OCI-M1 (cell line): ENCODE data around the gene SLC25A19.

Experiments
- DNase-seq: peaks from one replicate; lab custom pipeline; 2025; lab: John Stamatoyannopoulos, UW

Gene SLC25A19

DNA sequence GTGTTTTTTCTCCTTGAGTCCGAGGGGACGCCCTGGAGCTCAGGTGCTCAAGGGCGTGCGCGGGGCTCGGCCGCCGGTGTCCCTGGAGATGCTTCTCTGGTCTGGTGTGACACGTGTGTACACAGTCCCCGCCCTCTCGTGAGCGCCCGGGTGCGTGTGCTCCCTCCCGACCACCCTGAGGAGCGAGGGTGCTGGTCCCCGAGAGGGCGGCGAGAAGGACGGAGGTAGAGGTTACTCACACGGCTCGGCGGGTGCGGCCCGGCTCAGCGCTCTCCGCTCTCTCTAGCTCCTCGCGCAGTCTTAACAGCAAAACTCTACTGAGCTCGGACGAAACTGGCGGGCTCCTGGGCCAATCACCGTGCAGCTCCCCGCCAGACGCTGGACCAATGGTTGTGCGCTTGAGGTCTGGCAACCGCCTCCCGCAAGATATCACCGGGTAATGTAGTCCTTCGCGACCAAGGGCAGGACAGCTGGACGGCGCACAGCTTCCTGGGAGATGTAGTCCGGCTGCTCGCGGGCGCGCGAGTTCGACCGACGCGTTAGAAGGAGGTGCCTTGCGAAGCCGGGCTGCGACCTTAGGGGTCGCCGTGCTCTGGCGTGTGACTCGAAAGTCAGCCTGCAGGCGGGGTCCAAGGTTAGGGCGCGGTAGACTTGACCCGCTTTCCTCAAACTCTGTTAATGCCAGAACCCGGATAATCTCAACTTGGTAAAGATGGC is at the start of gene SLC25A19:
Gene SLC25A19 (minus strand): TSS at position 319 of the 717 bp plus-strand sequence. CDS start 2,669 bp downstream, outside the sequence.
- peak; percentile 99 for DNase-seq

GRCh38 chr17:75338335-75338734 is 49.1 kb upstream of the SLC25A19 start:
- peak; percentile 76 for DNase-seq

GRCh38 chr17:75335315-75335714 is 46.1 kb upstream of the SLC25A19 start:
- peak; percentile 30 for DNase-seq

- no peak for DNase-seq
Measured at GRCh38 chr17:75334723-75335122, 45.5 kb upstream of the SLC25A19 start.

- no peak for DNase-seq
Measured at GRCh38 chr17:75331671-75332070, 42.4 kb upstream of the SLC25A19 start.

DNA sequence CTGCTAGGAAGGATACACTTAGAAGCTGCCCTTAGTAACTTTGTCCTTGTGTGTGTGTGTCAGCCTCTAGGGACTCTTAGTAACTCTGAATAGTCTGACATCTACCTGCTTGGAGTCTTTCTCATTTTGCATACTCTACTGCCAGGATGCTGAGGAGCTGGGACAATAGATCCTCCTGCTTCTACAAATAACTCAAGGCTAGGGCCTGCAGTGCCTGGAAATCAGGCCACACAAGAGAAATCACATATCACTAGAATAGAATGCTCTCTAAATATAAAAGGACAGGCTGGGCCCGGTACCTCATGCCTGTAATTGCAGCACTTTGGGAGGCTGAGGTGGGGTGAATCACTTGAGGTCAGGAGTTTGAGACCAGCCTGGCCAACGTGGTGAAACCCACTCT is 38.5 kb upstream of the SLC25A19 start:
- no peak for DNase-seq

GRCh38 chr17:75326226-75326848 is 37.1 kb upstream of the SLC25A19 start:
- DNase-seq = peak; percentile 84

DNA sequence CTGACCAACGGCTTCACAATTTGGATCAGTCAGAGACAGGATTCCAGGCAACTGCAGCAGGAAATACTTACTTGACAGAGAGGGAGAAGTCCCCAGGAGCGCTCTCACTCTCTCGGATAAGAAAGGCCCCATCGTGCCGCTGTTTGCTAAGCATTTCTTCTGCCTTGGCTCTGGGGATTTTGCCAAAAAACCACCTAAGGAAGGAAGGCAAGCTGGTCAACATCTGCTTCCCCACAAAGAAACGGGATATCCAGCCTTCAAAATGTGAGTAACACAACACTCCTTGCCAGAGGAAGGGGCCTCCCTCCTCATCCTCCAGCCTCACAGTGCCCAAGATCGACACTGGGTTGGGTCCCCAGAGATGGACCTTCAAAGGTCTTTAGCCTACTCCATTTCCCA is 36.6 kb upstream of the SLC25A19 start:
- DNase-seq = no peak

DNA sequence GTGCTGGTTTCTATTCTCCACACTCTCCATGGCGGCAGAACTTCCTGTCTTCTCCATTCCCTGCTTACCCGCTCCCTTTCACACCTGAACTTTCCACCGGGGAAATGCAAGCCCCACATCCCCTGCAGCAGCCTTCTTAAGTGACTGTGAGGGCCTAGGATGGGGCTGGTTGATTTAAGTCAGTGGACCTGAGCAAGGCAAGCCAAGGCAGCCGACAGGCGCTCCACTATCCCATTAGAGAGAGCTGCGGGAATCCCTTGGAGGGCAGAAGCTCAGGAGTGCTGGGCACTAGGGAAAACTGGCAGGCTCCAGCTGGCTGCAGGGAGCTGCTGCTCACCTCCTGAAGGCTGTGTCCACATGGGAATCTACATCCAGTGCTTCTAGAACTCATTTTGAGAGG is 36.1 kb upstream of the SLC25A19 start:
- no peak for DNase-seq

GRCh38 chr17:75321506-75321905 is 32.3 kb upstream of the SLC25A19 start:
- no peak for DNase-seq

DNA sequence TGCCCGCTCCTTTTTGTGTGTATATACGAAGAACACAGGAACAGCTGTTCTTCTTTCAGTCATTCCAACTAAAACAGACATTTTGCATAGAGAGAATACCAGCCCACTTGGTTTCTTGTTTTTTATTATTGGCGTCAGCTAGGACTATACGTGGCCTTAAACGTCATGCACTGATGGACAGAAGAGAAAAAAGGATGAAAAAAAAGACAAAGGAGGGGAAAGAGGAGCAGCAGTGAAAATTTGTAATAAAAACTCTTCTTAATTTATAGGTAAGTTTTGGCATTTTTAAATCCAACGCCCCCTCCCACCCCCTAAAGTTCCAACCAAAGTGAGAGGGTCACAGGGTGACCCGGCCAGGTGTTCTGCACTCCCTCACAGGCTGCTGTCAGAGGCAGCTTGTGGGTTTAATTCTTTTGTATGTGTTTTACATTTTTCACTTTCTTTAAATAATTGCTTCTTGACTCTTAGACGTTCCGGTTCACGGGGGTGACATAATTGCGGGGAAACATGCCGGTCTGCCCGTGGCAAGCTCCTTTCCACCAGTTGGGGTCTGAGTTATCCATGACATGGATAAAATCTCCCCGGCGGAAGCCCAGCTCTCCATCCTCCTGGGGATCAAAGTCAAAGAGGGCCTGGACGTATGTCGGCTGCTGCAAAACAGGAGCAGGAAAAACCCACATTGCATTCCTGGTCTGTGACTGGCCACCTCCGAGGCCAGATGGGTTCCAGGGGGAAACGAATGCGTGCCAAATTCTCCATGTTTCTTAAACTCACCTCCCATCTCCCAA is 30.9 kb upstream of the SLC25A19 start:
- DNase-seq = no peak

DNA sequence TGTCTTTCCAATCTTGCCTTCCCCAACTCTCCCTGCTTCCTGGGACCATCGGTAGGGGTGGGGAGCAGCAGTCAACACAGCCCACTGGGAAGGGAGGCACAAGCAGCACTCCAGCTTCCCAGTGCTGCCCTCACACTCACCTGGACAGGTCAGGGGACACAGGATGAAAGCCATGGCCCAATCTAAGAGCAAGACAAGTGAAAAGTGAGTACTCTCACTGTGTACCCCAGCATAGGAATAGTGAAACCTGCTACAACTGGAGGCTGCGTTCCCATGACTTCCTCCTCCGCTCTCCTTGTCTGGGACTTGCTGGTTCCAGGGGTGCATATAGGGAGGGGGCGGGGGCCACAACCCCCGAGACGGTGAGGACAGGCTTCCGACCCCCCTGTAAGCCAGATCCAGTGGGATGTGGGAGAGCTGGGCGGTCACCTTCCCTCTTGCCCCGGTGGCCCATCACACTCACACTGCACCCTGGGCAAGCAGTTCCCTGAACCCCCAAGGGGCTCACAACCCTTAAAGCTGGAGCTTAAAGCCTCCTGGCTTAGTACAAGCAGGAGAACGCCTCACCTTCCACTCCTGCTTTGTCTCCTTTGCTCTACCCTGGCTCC is 29.5 kb upstream of the SLC25A19 start:
- DNase-seq = no peak

DNA sequence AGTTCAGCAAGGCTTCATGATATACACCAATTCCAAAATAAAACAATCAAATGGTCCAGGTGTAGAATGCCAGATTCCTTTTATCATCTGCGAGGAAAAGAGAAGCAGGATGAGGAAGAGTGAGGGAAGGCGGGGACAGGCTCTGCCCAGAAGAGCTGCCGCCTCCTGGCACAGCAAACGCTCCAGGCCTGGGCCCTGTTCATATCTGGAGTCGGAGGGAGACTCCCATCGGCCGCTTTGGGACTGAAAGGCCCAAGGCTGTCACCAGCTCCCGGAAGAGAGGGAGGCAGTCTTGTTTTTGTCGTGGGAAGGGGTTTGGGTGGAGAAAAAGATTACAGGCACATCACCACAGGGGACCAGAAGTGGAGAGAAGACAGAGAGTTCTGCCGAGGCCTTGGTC is 29.0 kb upstream of the SLC25A19 start:
- DNase-seq = no peak

DNA sequence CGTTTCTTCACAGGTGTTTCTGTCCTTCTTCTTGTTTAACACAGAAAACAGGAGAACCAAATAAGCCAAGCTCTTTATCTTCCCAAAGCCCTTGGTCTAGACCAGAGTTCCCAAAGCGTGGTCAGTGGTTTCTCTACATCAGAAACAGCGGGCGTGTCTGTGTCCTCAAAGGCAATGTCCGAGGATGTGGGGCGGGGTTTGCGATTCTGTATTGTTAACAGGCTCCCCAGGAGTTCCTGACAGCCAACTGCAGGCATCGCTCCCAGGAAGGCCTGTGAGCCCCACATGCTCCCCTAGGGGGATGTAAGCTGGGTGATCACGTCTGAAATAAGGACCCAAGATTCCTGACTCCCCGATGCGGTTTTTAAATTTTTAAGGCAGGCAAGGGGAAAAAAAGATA is 28.4 kb upstream of the SLC25A19 start:
- peak; percentile 64 for DNase-seq

DNA sequence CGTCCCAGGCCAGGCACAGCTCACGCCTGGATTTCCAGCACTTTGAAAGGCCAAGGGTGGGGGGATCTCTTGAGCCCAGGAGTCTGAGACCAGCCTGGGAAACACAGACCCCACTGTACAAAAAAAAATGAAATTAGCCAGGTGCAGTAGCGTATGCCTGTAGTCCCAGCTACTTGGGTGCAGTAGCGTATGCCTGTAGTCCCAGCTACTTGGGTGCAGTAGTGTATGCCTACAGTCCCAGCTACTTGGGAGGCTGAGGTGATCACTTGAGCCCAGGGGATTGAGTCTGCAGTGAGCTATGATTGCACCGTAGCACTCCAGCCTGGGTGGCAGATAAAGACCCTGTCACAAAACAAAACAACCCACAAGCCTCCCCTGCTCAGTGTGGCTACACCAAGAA is 27.0 kb upstream of the SLC25A19 start:
- DNase-seq = no peak

GRCh38 chr17:75315541-75316243 is 26.5 kb upstream of the SLC25A19 start:
- peak; percentile 18 for DNase-seq

GRCh38 chr17:75313941-75314551 is 24.8 kb upstream of the SLC25A19 start:
- no peak for DNase-seq

DNA sequence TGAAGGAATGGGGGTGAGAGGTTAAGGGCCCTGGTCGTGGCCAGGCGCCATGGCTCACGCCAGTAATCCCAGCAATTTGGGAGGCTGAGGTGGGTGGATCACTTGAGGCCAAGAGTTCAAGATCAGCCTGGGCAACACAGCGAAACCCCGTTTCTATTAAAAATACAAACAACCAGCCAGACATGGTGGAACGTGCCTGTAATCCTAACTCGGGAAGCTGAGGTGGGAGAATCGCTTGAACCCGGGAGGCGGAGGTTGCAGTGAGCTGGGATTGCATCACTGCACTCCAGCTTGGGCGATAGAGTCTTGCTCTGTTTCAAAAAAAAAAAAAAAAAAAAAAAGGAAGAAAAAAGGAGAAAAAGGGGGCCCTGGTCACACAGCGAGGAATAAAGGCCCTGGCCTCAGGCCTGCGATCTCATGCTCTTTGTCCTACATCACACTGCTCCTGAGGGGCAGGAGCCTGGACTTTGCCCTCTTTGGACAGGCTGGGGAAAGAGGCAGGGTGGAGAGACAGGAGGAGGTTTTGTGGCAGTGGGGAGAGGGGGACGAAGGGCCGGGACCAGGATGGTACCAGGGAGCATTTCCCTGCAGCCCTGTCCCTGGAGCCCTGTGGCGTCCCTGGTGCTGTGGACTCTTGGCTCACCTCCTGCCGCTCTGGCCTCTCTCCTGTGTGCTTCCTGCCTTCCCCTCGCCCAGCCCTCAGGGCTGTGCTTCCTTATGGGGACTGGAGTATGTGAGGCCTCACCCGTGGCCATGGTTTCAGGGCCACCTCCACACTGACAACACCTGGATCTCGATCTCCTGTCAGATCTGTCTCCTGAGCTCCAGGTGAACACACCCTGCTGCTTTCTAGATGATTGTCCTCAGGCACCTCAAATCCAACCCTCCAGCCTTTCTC is 19.7 kb upstream of the SLC25A19 start:
- DNase-seq = no peak

GRCh38 chr17:75307957-75308731 is 18.9 kb upstream of the SLC25A19 start:
- DNase-seq = no peak
